Endodermal cell (in vitro differentiated cells): ENCODE data around the gene DCAF4. TPM values are rescaled to one million over a fixed set of nuclear protein-coding genes. Genes with fewer than 3 reads are reported as not detected.

Experiments
- DNase-seq: peaks from one replicate; pipeline ENCODE4 v3.0.0-alpha.2; 2017
- H3K27ac ChIP-seq: 2 replicates; pipeline ENCODE4 v1.5.1; 2013; ENCODE audit warnings: mild to moderate bottlenecking, low read depth, low read length, moderate library complexity
- H3K27me3 ChIP-seq: 2 replicates; pipeline ENCODE4 v1.6.1; 2013; ENCODE audit warnings: mild to moderate bottlenecking, low read length, moderate library complexity; ENCODE audit not compliant: insufficient read depth, control insufficient read depth, poor library complexity, severe bottlenecking
- H3K36me3 ChIP-seq: 2 replicates; pipeline ENCODE4 v1.7.0; 2013; ENCODE audit warnings: mild to moderate bottlenecking, low read length, moderate library complexity; ENCODE audit not compliant: control insufficient read depth, insufficient read depth
- H3K4me1 ChIP-seq: one replicate; pipeline ENCODE4 v1.7.0; 2013; ENCODE audit warnings: low read length; ENCODE audit not compliant: control insufficient read depth, insufficient read depth
- H3K4me3 ChIP-seq: 2 replicates; pipeline ENCODE4 v1.5.1; 2013; ENCODE audit warnings: mild to moderate bottlenecking, low read length, moderate library complexity
- H3K9ac ChIP-seq: 2 replicates; pipeline ENCODE4 v1.6.1; 2013; ENCODE audit warnings: mild to moderate bottlenecking, low read length, moderate library complexity; ENCODE audit not compliant: poor library complexity, severe bottlenecking; ENCODE audit errors: extremely low read depth
- H3K9me3 ChIP-seq: 2 replicates; pipeline ENCODE4 v1.6.1; 2013; ENCODE audit warnings: mild to moderate bottlenecking, low read length, moderate library complexity; ENCODE audit not compliant: control insufficient read depth
- H3K27ac Mint-ChIP-seq: 2 replicates; pipeline ENCODE4 v1.8.0; 2020; ENCODE audit warnings: mixed read lengths
- H3K27me3 Mint-ChIP-seq: 2 replicates; pipeline ENCODE4 v1.8.0; 2021; ENCODE audit warnings: mild to moderate bottlenecking, mixed read lengths; ENCODE audit not compliant: insufficient read depth
- H3K36me3 Mint-ChIP-seq: 2 replicates; pipeline ENCODE4 v1.8.0; 2020; ENCODE audit warnings: low read depth, mixed read lengths
- H3K4me1 Mint-ChIP-seq: 2 replicates; pipeline ENCODE4 v1.8.0; 2020; ENCODE audit warnings: mixed read lengths
- H3K4me3 Mint-ChIP-seq: 2 replicates; pipeline ENCODE4 v1.8.0; 2020; ENCODE audit warnings: mild to moderate bottlenecking, moderate library complexity, mixed read lengths
- H3K9me3 Mint-ChIP-seq: 2 replicates; pipeline ENCODE4 v1.8.0; 2020; ENCODE audit warnings: mild to moderate bottlenecking, mixed read lengths
- CTCF ChIP-seq: fragments of 200-600 bp; sonication (generic); conservative IDR thresholded peaks from 2 replicates; pipeline ENCODE4 v1.5.0; 2021; ENCODE audit warnings: antibody characterized with exemption, mild to moderate bottlenecking
- WGBS, 2 experiments: methylation state at CpG; one replicate each; pipeline versions ENCODE4 v1.1.5 to v1.1.7; 2013; ENCODE audit warnings: missing lambda C conversion rate in 2 of 2, mixed read lengths in 1 of 2; ENCODE audit not compliant: insufficient coverage in 1 of 2, insufficient read length in 1 of 2; 5-methylcytosine and 5-hydroxymethylcytosine counted together
- total RNA-seq, 2 donors: library from RNA; stranded (reverse); fragmentation: NEBNext Ultra II Directional in 1 of 2; extraction: Animal tissue kit (Norgen Biotek cat#: 25700) in 1 of 2; gene quantifications; 2 replicates in 1 of 2; 3 replicates in 1 of 2; pipeline ENCODE4 v1.2.1, GENCODE V29; 2021

DCAF4 gene
- total RNA-seq, 2 donors from 2014 or later: 16.4 to 17.7 TPM

- Mint-ChIP-seq H3K4me1 (no peaks in the 10 kb centered on the region), H3K4me3 (no peak overlapping the region), H3K9me3 (no peaks in the 10 kb centered on the region), H3K27me3 (no peaks in the 10 kb centered on the region), H3K27ac (no peak overlapping the region), H3K36me3 (peaks cover 43% of the 10 kb centered on the region)
- 93 to 100% methylated on average over 5 to 8 of the region's 8 CpGs for WGBS, 2 experiments
- Histone ChIP-seq H3K36me3 (peaks cover 29% of the 10 kb centered on the region), H3K4me3 (no peak overlapping the region), H3K4me1 (no peaks in the 10 kb centered on the region), H3K9me3 (no peaks in the 10 kb centered on the region), H3K27me3 (no peaks in the 10 kb centered on the region), H3K9ac (no peak overlapping the region), H3K27ac (no peak overlapping the region)
- DNase-seq: no peak
- no peak for TF ChIP-seq CTCF
Observed at GRCh38 chr14:72946491-72946890, 20.2 kb downstream of the DCAF4 start.

DNA sequence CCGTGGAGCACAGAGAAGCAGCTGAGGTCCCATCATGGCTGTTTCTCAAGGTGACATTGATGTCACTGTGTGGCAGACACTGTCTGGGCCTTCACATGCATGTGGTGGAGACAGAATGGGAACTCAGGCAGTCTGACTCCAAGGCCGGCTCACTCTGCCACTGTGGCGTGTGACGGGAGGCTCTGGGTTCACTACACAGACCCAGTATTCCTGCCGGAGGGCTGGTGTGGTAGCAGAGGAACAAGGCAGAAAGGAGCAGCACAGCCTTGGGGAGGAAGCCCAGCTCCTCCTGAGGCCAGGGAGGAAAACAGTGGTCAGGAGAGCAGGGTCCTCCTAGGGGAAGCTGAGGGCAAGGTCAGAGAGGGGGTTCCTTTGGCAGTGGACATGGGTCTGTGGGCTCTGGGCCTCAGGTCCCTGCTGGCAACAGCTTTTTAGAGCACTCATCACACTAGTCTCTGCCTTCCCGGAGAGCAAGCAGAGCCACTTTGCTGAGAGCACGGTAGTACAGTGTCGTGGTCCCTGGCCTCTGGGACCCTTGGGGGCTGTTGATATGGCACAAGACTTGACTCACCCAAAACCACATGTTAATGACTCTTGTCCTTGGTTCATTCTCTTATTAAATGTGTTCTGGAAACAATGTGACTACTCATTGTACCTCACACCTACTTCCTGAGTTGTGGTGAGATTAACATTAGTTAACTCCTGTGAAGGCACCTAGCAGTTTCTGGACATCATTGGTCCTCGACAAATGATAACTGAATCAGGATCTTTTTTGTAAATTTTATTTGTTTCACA lies 21.3 kb downstream of the DCAF4 start:
- no peaks in the 10 kb centered on the region for H3K9me3 Mint-ChIP-seq
- H3K9me3 ChIP-seq: no peaks in the 10 kb centered on the region
- DNase-seq: no peak
- 91% methylated on average over 8 to 9 of the region's 9 CpGs for WGBS, 2 experiments
- H3K27me3 Mint-ChIP-seq: no peaks in the 10 kb centered on the region
- H3K9ac ChIP-seq: no peak overlapping the region
- TF ChIP-seq CTCF: no peak
- H3K27me3 ChIP-seq: no peaks in the 10 kb centered on the region
- H3K4me1 Mint-ChIP-seq: no peaks in the 10 kb centered on the region
- H3K4me3 Mint-ChIP-seq: no peak overlapping the region
- no peaks in the 10 kb centered on the region for H3K4me1 ChIP-seq
- H3K36me3 ChIP-seq: peaks cover 33% of the 10 kb centered on the region
- H3K36me3 Mint-ChIP-seq: peaks cover 47% of the 10 kb centered on the region
- no peak overlapping the region for H3K4me3 ChIP-seq
- no peak overlapping the region for H3K27ac Mint-ChIP-seq
- no peak overlapping the region for H3K27ac ChIP-seq

DNA sequence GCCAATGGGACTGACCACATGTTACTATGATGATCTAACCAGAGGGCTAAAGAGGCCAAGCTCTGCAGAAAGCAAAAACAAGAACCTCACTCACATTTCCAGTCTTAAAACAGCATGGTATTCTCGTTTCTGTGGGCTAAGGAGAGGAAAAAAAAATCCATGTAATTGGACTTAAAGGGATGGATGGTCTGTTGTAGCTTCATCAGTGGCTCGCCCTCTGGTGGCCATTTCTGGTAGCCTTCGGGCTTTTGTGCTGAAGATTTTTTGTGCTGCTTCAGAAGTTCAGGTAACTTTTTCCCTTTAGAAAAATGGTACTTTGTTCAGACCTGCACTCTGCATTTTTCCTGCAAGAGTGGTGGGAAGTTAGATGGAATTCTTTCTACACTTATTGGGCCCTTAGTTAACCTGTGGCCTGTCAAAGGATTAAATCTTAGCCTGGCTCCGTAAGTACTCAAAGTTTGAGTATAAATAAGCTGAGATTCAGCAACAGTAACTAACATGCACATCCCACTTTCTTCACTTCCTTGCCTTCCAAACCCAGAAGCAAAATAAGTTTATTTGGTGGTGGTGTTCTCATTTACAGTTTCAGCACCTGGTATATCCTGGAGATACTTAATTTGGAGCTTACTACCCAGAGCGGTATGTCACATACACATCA lies 22.3 kb downstream of the DCAF4 start:
- H3K27me3 ChIP-seq: no peaks in the 10 kb centered on the region
- no peaks in the 10 kb centered on the region for H3K4me1 ChIP-seq
- H3K9me3 ChIP-seq: no peaks in the 10 kb centered on the region
- H3K9me3 Mint-ChIP-seq: no peaks in the 10 kb centered on the region
- WGBS, 2 experiments: 21 to 38% methylated on average over 3 to 5 of the region's 5 CpGs
- DNase-seq: peak; percentile 89
- H3K4me3 ChIP-seq: no peak overlapping the region
- H3K4me1 Mint-ChIP-seq: no peaks in the 10 kb centered on the region
- H3K27me3 Mint-ChIP-seq: no peaks in the 10 kb centered on the region
- TF ChIP-seq CTCF: peak; percentile 93
- H3K9ac ChIP-seq: no peak overlapping the region
- no peak overlapping the region for H3K27ac Mint-ChIP-seq
- H3K4me3 Mint-ChIP-seq: no peak overlapping the region
- H3K36me3 ChIP-seq: peaks cover 27% of the 10 kb centered on the region
- H3K27ac ChIP-seq: no peak overlapping the region
- peaks cover 36% of the 10 kb centered on the region for H3K36me3 Mint-ChIP-seq
